BJ (cell line): ENCODE data around the gene TMEM53. TPM values are rescaled to one million over a fixed set of nuclear protein-coding genes. Genes with fewer than 3 reads are reported as not detected.

Experiments
- CTCF ChIA-PET: fragments of 350-600 bp; formaldehyde crosslinking; extraction: SDS; loops from one replicate; lab custom pipeline; 2021; ENCODE audit warnings: antibody characterized with exemption, inconsistent platforms; lab: Yijun Ruan, JAX
- POLR2A ChIA-PET: fragments of 300-600 bp; sonication (Branson Sonifier 250); formaldehyde crosslinking; extraction: SDS; loops from one replicate; lab custom pipeline; 2021; ENCODE audit warnings: antibody characterized with exemption; lab: Charles Lee
- DNase-seq: peaks from one replicate; pipeline ENCODE4 v3.0.0-alpha.2; 2011; ENCODE audit warnings: low read depth
- H3K27me3 ChIP-seq: 2 replicates; pipeline ENCODE4 v1.6.0; 2011; ENCODE audit warnings: low read length; ENCODE audit not compliant: control insufficient read depth, insufficient read depth
- H3K36me3 ChIP-seq: 2 replicates; pipeline ENCODE4 v1.5.1; 2011; ENCODE audit warnings: low read length; ENCODE audit not compliant: control insufficient read depth, insufficient read depth
- H3K4me3 ChIP-seq: 2 replicates; pipeline ENCODE4 v1.5.1; 2011; ENCODE audit warnings: low read depth, mild to moderate bottlenecking, control low read depth, low read length
- polyA plus RNA-seq: library from polyadenylated mRNA; depleted of rRNA; stranded (reverse); fragments of >200 nt; gene quantifications from 2 replicates; pipeline ENCODE4 v1.2.3, GENCODE V29; 2011
- TF ChIP-seq, protein P1 (sequence below): IDR thresholded peaks from 2 replicates; pipeline ENCODE4 v1.5.1; 2011; ENCODE audit warnings: low read depth, mild to moderate bottlenecking, control low read depth, inconsistent platforms, low read length, moderate library complexity; ENCODE audit not compliant: insufficient read depth

Gene TMEM53
- polyA plus RNA-seq, 1 experiment: 12.1 TPM

GRCh38 chr1:44678626-44679025 is 4.3 kb upstream of the TMEM53 start:
- H3K27me3 ChIP-seq: no peaks in the 10 kb centered on the region
- no peak for DNase-seq
- TF ChIP-seq, protein P1, sequence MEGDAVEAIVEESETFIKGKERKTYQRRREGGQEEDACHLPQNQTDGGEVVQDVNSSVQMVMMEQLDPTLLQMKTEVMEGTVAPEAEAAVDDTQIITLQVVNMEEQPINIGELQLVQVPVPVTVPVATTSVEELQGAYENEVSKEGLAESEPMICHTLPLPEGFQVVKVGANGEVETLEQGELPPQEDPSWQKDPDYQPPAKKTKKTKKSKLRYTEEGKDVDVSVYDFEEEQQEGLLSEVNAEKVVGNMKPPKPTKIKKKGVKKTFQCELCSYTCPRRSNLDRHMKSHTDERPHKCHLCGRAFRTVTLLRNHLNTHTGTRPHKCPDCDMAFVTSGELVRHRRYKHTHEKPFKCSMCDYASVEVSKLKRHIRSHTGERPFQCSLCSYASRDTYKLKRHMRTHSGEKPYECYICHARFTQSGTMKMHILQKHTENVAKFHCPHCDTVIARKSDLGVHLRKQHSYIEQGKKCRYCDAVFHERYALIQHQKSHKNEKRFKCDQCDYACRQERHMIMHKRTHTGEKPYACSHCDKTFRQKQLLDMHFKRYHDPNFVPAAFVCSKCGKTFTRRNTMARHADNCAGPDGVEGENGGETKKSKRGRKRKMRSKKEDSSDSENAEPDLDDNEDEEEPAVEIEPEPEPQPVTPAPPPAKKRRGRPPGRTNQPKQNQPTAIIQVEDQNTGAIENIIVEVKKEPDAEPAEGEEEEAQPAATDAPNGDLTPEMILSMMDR: no peak
- no peaks in the 10 kb centered on the region for H3K36me3 ChIP-seq
- ChIA-PET CTCF (no interaction called here), POLR2A (no interaction called here)
- no peak overlapping the region for H3K4me3 ChIP-seq

GRCh38 chr1:44678120-44678519 is 3.8 kb upstream of the TMEM53 start:
- Histone ChIP-seq H3K27me3 (no peaks in the 10 kb centered on the region), H3K4me3 (no peak overlapping the region), H3K36me3 (no peaks in the 10 kb centered on the region)
- ChIA-PET CTCF (interaction anchor here (0.7 to 1.1 kb wide), 5 partner anchors 9 to 68 kb away, joined by 3 to 6 read pairs (median 3); no protein-coding TSS in a partner anchor), POLR2A (no interaction called here)
- no peak for DNase-seq
- TF ChIP-seq, protein P1: no peak

- ChIA-PET CTCF (interaction anchor here (0.7 to 4.2 kb wide), 7 partner anchors 10 to 67 kb away, joined by 3 to 25 read pairs (median 3); no protein-coding TSS in a partner anchor), POLR2A (no interaction called here)
- DNase-seq: no peak
- TF ChIP-seq, protein P1: peak; percentile 56
- Histone ChIP-seq H3K27me3 (no peaks in the 10 kb centered on the region), H3K36me3 (no peaks in the 10 kb centered on the region), H3K4me3 (no peak overlapping the region)
Measured at GRCh38 chr1:44677201-44677766, 3.0 kb upstream of the TMEM53 start.

- ChIA-PET CTCF (interaction anchor here (1.0 to 4.2 kb wide), 2 partner anchors 24 to 36 kb away, joined by 3 to 25 read pairs; no protein-coding TSS in a partner anchor), POLR2A (no interaction called here)
- peak; percentile 39 for DNase-seq
- Histone ChIP-seq H3K4me3 (no peak overlapping the region), H3K36me3 (no peaks in the 10 kb centered on the region), H3K27me3 (no peaks in the 10 kb centered on the region)
- TF ChIP-seq, protein P1: no peak
Measured at GRCh38 chr1:44676484-44677200, 2.4 kb upstream of the TMEM53 start.

DNA sequence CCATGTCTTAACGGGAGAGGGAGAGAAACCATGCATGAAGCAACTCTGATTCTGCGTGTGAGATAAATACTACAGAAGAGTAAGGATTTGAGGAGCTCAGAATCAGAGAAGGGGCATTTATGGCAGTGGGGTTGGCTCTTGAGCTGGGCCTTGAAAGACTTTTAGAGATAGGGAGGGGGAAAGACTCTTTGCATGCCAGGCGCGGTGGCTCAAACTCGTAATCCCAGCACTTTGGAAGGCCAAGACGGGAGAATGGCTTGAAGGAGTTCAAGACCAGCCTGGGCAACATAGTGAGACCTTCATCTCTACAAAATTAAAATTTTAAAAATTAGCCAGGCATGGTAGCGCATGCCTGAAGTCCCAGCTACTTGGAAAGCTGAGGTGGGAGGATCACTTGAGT is 905 bp upstream of the TMEM53 start:
- H3K4me3 ChIP-seq: peak overlapping the region; percentile 65
- CTCF ChIA-PET: interaction anchor here (2.2 to 4.2 kb wide), 2 partner anchors 19 to 23 kb away, joined by 11 to 25 read pairs; no protein-coding TSS in a partner anchor
- DNase-seq: no peak
- POLR2A ChIA-PET: no interaction called here
- H3K36me3 ChIP-seq: no peaks in the 10 kb centered on the region; the same call in 1 of the 2 replicates
- H3K27me3 ChIP-seq: no peaks in the 10 kb centered on the region
- TF ChIP-seq, protein P1: no peak
